IMR-90 (cell line): Measurements from ENCODE around the gene THAP9. TPM values are rescaled to one million over a fixed set of nuclear protein-coding genes. Genes with fewer than 3 reads are reported as not detected.

Source experiments
- ATAC-seq: fragments of 200-7000 bp; cut with Tn5 transposase; 2 replicates; pipeline ENCODE4 v1.9.1; 2020; ENCODE audit warnings: low read depth, mild to moderate bottlenecking, moderate library complexity
- BruUV-seq: library from RNA; stranded (reverse); fragments of 400-500 nt; replicated peaks from 2 replicates; lab custom pipeline; 2021; lab: Mats Ljungman, UMichigan
- CTCF ChIA-PET: fragments of 300-600 bp; formaldehyde crosslinking; extraction: SDS; loops from one replicate; lab custom pipeline; 2021; ENCODE audit warnings: antibody characterized with exemption; lab: Yijun Ruan, JAX
- POLR2A ChIA-PET: fragments of 300-600 bp; sonication (Branson Sonifier 250); formaldehyde crosslinking; loops from one replicate; lab custom pipeline; 2022; ENCODE audit warnings: antibody characterized with exemption; ENCODE audit not compliant: unreplicated experiment; lab: Charles Lee
- DNase-seq: peaks from one replicate; pipeline ENCODE4 v3.0.0; 2013
- H2AFZ ChIP-seq: replicated peaks from 2 replicates; pipeline ENCODE3; 2013; ENCODE audit warnings: low read length, mild to moderate bottlenecking; ENCODE audit not compliant: poor library complexity
- H2AK5ac ChIP-seq: 2 replicates; pipeline ENCODE4 v1.6.1; 2013; ENCODE audit warnings: low read depth, low read length, inconsistent platforms
- H2AK9ac ChIP-seq: replicated peaks from 2 replicates; pipeline ENCODE3; 2013; ENCODE audit warnings: mild to moderate bottlenecking, low read depth, low read length, moderate library complexity; ENCODE audit not compliant: poor library complexity
- H2BK120ac ChIP-seq: 2 replicates; pipeline ENCODE4 v1.6.1; 2013; ENCODE audit warnings: low read depth, low read length, inconsistent platforms
- H2BK15ac ChIP-seq: 3 replicates; pipeline ENCODE4 v1.6.1; 2013; ENCODE audit warnings: low read depth, low read length, inconsistent platforms
- H2BK20ac ChIP-seq: 2 replicates; pipeline ENCODE4 v1.6.1; 2013; ENCODE audit warnings: low read depth, mild to moderate bottlenecking, inconsistent platforms, low read length, moderate library complexity
- H2BK5ac ChIP-seq: 2 replicates; pipeline ENCODE4 v1.6.1; 2013; ENCODE audit warnings: mild to moderate bottlenecking, low read depth, low read length, inconsistent platforms; ENCODE audit not compliant: poor library complexity, severe bottlenecking
- H3K14ac ChIP-seq: replicated peaks from 2 replicates; pipeline ENCODE4 v1.6.1; 2013; ENCODE audit warnings: low read depth, low read length, inconsistent platforms
- H3K18ac ChIP-seq: 2 replicates; pipeline ENCODE4 v1.6.1; 2013; ENCODE audit warnings: low read depth, low read length, control low read depth
- H3K23ac ChIP-seq: 2 replicates; pipeline ENCODE4 v1.6.1; 2013; ENCODE audit warnings: low read depth, low read length, inconsistent platforms
- H3K27ac ChIP-seq: 2 replicates; pipeline ENCODE4 v1.5.1; 2013; ENCODE audit warnings: mild to moderate bottlenecking, control low read depth, low read length; ENCODE audit not compliant: insufficient read depth
- H3K27me3 ChIP-seq: 2 replicates; pipeline ENCODE4 v1.6.1; 2013; ENCODE audit warnings: low read length; ENCODE audit not compliant: control insufficient read depth, insufficient read depth
- H3K36me3 ChIP-seq: 2 replicates; pipeline ENCODE4 v1.6.1; 2013; ENCODE audit warnings: low read length, mixed read lengths; ENCODE audit not compliant: control insufficient read depth, insufficient read depth
- H3K4ac ChIP-seq: 2 replicates; pipeline ENCODE4 v1.6.1; 2013; ENCODE audit warnings: low read depth, low read length, inconsistent platforms
- H3K4me1 ChIP-seq: 2 replicates; pipeline ENCODE4 v1.6.1; 2013; ENCODE audit warnings: low read length, mixed read lengths; ENCODE audit not compliant: control insufficient read depth, insufficient read depth
- H3K4me2 ChIP-seq: 2 replicates; pipeline ENCODE4 v1.6.1; 2013; ENCODE audit warnings: low read depth, mild to moderate bottlenecking, control low read depth, low read length, moderate library complexity
- H3K4me3 ChIP-seq: 2 replicates; pipeline ENCODE4 v1.5.1; 2013; ENCODE audit warnings: low read depth, mild to moderate bottlenecking, control low read depth, low read length, moderate library complexity; ENCODE audit not compliant: insufficient read depth
- H3K56ac ChIP-seq: 2 replicates; pipeline ENCODE4 v1.6.1; 2013; ENCODE audit warnings: low read length, inconsistent platforms; ENCODE audit not compliant: insufficient read depth; ENCODE audit errors: extremely low read depth
- H3K79me1 ChIP-seq, 2 experiments: 2 replicates each; pipeline ENCODE4 v1.6.1; 2013; ENCODE audit warnings: low read length in 2 of 2, inconsistent platforms in 1 of 2, low read depth in 1 of 2
- H3K9ac ChIP-seq: 2 replicates; pipeline ENCODE4 v1.6.1; 2013; ENCODE audit warnings: low read depth, low read length, control low read depth
- H3K9me1 ChIP-seq: 2 replicates; pipeline ENCODE4 v1.6.1; 2013; ENCODE audit warnings: low read length, inconsistent platforms; ENCODE audit not compliant: insufficient read depth
- H3K9me3 ChIP-seq: 2 replicates; pipeline ENCODE4 v1.6.1; 2013; ENCODE audit warnings: low read length; ENCODE audit not compliant: control insufficient read depth, insufficient read depth
- H4K20me1 ChIP-seq: 2 replicates; pipeline ENCODE4 v1.6.1; 2013; ENCODE audit warnings: low read length, inconsistent platforms; ENCODE audit not compliant: insufficient read depth
- H4K5ac ChIP-seq: 2 replicates; pipeline ENCODE4 v1.6.1; 2013; ENCODE audit warnings: mild to moderate bottlenecking, low read depth, low read length, control low read depth
- H4K8ac ChIP-seq, 2 experiments: 2 replicates each; pipeline ENCODE4 v1.6.1; 2013; ENCODE audit warnings: low read depth in 2 of 2, low read length in 2 of 2, control low read depth in 1 of 2, inconsistent platforms in 1 of 2
- H4K91ac ChIP-seq: 2 replicates; pipeline ENCODE4 v1.6.1; 2013; ENCODE audit warnings: low read depth, low read length, inconsistent platforms; ENCODE audit not compliant: insufficient read depth
- BHLHE40 ChIP-seq: fragments of 150-350 bp; IDR thresholded peaks from 2 replicates; pipeline ENCODE4 v1.6.1; 2016; ENCODE audit warnings: mild to moderate bottlenecking, low read depth, low read length
- CEBPB ChIP-seq: IDR thresholded peaks from 2 replicates; pipeline ENCODE4 v1.6.1; 2012; ENCODE audit warnings: low read depth, low read length, improper control_type of control experiment
- CHD1 ChIP-seq: IDR thresholded peaks from 2 replicates; pipeline ENCODE4 v1.6.1; 2012; ENCODE audit warnings: low read depth, low read length, improper control_type of control experiment
- CTCF ChIP-seq: conservative IDR thresholded peaks from 2 replicates; pipeline ENCODE4 v1.5.1; 2012; ENCODE audit warnings: mild to moderate bottlenecking, low read depth, low read length, improper control_type of control experiment
- ELK1 ChIP-seq: fragments of 150-350 bp; IDR thresholded peaks from 2 replicates; pipeline ENCODE4 v1.6.1; 2016; ENCODE audit warnings: low read depth, mild to moderate bottlenecking, low read length, moderate library complexity, borderline replicate concordance
- FOS ChIP-seq: fragments of 150-350 bp; IDR thresholded peaks from 2 replicates; pipeline ENCODE4 v1.6.1; 2016; ENCODE audit warnings: low read depth, low read length
- MAFK ChIP-seq: IDR thresholded peaks from 2 replicates; pipeline ENCODE4 v1.6.1; 2012; ENCODE audit warnings: low read depth, low read length, improper control_type of control experiment
- MAZ ChIP-seq: IDR thresholded peaks from 2 replicates; pipeline ENCODE4 v1.6.1; 2012; ENCODE audit warnings: low read depth, mild to moderate bottlenecking, low read length, improper control_type of control experiment, moderate library complexity, borderline replicate concordance
- MXI1 ChIP-seq: IDR thresholded peaks from 2 replicates; pipeline ENCODE4 v1.6.1; 2012; ENCODE audit warnings: low read depth, mild to moderate bottlenecking, low read length, moderate library complexity, borderline replicate concordance
- NFE2L2 ChIP-seq: fragments of 150-350 bp; IDR thresholded peaks from 2 replicates; pipeline ENCODE4 v1.6.1; 2016; ENCODE audit warnings: low read depth, mild to moderate bottlenecking, low read length
- POLR2A ChIP-seq: IDR thresholded peaks from 2 replicates; pipeline ENCODE4 v1.6.1; 2012; ENCODE audit warnings: mild to moderate bottlenecking, low read depth, low read length
- RAD21 ChIP-seq: IDR thresholded peaks from 2 replicates; pipeline ENCODE4 v1.6.1; 2012; ENCODE audit warnings: low read length, improper control_type of control experiment
- RCOR1 ChIP-seq: IDR thresholded peaks from 2 replicates; pipeline ENCODE4 v1.6.1; 2012; ENCODE audit warnings: mild to moderate bottlenecking, low read length, improper control_type of control experiment; ENCODE audit not compliant: insufficient replicate concordance
- RFX5 ChIP-seq: IDR thresholded peaks from 2 replicates; pipeline ENCODE4 v1.8.0; 2012; ENCODE audit warnings: low read depth, mild to moderate bottlenecking, low read length, moderate library complexity
- SMC3 ChIP-seq: fragments of 150-350 bp; IDR thresholded peaks from 2 replicates; pipeline ENCODE4 v1.6.1; 2016; ENCODE audit warnings: low read depth, mild to moderate bottlenecking, antibody characterized with exemption, low read length, moderate library complexity
- USF2 ChIP-seq: fragments of 150-350 bp; IDR thresholded peaks from 2 replicates; pipeline ENCODE4 v1.6.1; 2017; ENCODE audit warnings: mild to moderate bottlenecking, antibody characterized with exemption, low read length, low read depth
- WGBS, 2 experiments: methylation state at CpG; one replicate each; pipeline versions ENCODE4 v1.1.5 to v1.1.7; 2013; ENCODE audit warnings: missing lambda C conversion rate in 2 of 2; ENCODE audit not compliant: insufficient read length in 1 of 2; ENCODE audit errors: extremely low coverage in 2 of 2; 5-methylcytosine and 5-hydroxymethylcytosine counted together
- dilution Hi-C: fragments of 300-500 bp; cut with HindIII; formaldehyde crosslinking; loops from one replicate; pipeline ENCODE4 v1.14.3; 2018; ENCODE audit warnings: low sequenced_read_pairs; ENCODE audit not compliant: unreplicated experiment
- in situ Hi-C: fragments of 300-500 bp; cut with MboI; formaldehyde crosslinking; loops from 3 replicates; pipeline ENCODE4 v1.14.3; 2019; ENCODE audit warnings: low sequenced_read_pairs, inconsistent platforms, mixed read lengths
- intact Hi-C: fragments of 100-400 bp; cut with micrococcal nuclease; formaldehyde crosslinking; loops from 2 replicates; pipeline ENCODE4 v1.10.0; 2022
- polyA plus RNA-seq, 3 experiments: library from polyadenylated mRNA; depleted of rRNA; stranded (reverse); fragments of >200 nt; gene quantifications; 2 replicates each; pipeline ENCODE4 v1.2.3, GENCODE V29; 2012; ENCODE audit warnings: low replicate concordance in 1 of 3
- total RNA-seq: library from RNA; depleted of rRNA; stranded (reverse); fragments of >200 nt; gene quantifications from 2 replicates; pipeline ENCODE4 v1.2.3, GENCODE V29; 2012

THAP9 gene
- total and polyA plus RNA-seq, 2 of the 4 experiments (the other 2 are of a cell fraction), result 0.86 to 2.9 TPM

GRCh38 chr4:82969414-82969813 lies 68.9 kb downstream of the THAP9 start:
- Histone ChIP-seq H4K5ac (no peak overlapping the region), H2BK5ac (no peak overlapping the region), H2AK5ac (no peak overlapping the region), H3K23ac (no peak overlapping the region), H3K4me3 (no peak overlapping the region), H4K91ac (no peak overlapping the region), H3K14ac (no peak overlapping the region), H3K18ac (no peak overlapping the region), H3K27me3 (no peaks in the 10 kb centered on the region), H2BK15ac (no peak overlapping the region), H2AK9ac (no peak overlapping the region), H2BK120ac (no peak overlapping the region), H4K8ac (no peak overlapping the region), H2AFZ (no peak overlapping the region), H3K9me1 (peaks cover 5% of the 10 kb centered on the region; the same call in 1 of the 2 replicates), H3K4me1 (no peaks in the 10 kb centered on the region), H3K27ac (no peak overlapping the region), H3K56ac (no peak overlapping the region), H3K4ac (no peak overlapping the region), H3K36me3 (peaks cover 8% of the 10 kb centered on the region), H3K9me3 (no peaks in the 10 kb centered on the region), H4K20me1 (no peaks in the 10 kb centered on the region), H3K4me2 (no peak overlapping the region), H3K9ac (no peak overlapping the region), H3K79me1 (peaks cover 3 to 16% of the 10 kb centered on the region in 2 experiments; a peak in 3 of 4 replicates), H2BK20ac (no peak overlapping the region)
- no peak for ATAC-seq
- in situ Hi-C loops (no loop called here), intact Hi-C loops (no loop called here), dilution Hi-C loops (no loop called here)
- ChIA-PET POLR2A (no interaction called here), CTCF (no interaction called here)
- BruUV-seq, result no TSS peak
- no peak for TF ChIP-seq MXI1
- TF ChIP-seq CHD1, result no peak
- no peak for TF ChIP-seq USF2
- no peak for TF ChIP-seq RFX5
- no peak for TF ChIP-seq ELK1
- no peak for TF ChIP-seq CEBPB
- TF ChIP-seq SMC3, result no peak
- TF ChIP-seq FOS, result no peak
- no peak for TF ChIP-seq MAFK
- no peak for TF ChIP-seq NFE2L2
- no peak for TF ChIP-seq RCOR1
- TF ChIP-seq CTCF, result no peak
- TF ChIP-seq BHLHE40, result no peak
- no peak for TF ChIP-seq POLR2A
- TF ChIP-seq MAZ, result no peak
- TF ChIP-seq RAD21, result no peak
- WGBS, 2 experiments, result no CpG with 5 or more reads among the region's 2 CpGs
- no peak for DNase-seq
